K562 (cell line): Measurements from ENCODE around the gene FLAD1. TPM values are rescaled to one million over a fixed set of nuclear protein-coding genes. Genes with fewer than 3 reads are reported as not detected.

ENCODE experiments used
- HEY1 ChIP-seq: fragments of 250-450 bp; sonication (Bioruptor Pico); IDR thresholded peaks from 2 replicates; pipeline ENCODE4 v1.5.0; 2020; ENCODE audit warnings: mild to moderate bottlenecking, moderate library complexity, borderline replicate concordance
- HNRNPL ChIP-seq: fragments of 200-400 bp; formaldehyde crosslinking; IDR thresholded peaks from 2 replicates; pipeline ENCODE4 v1.6.1; 2017; ENCODE audit warnings: low read depth, mild to moderate bottlenecking, low read length
- MEF2D ChIP-seq: conservative IDR thresholded peaks from 2 replicates; pipeline ENCODE4 v1.6.1; 2016; ENCODE audit warnings: low read depth, missing genetic modification characterization, missing compliant biosample characterization
- NFIX ChIP-seq: fragments of 250-450 bp; sonication (Bioruptor Pico); IDR thresholded peaks from 2 replicates; pipeline ENCODE4 v1.4.0; 2020; ENCODE audit warnings: low read depth, mild to moderate bottlenecking, moderate library complexity
- NR3C1 ChIP-seq: sonication (generic); formaldehyde crosslinking; IDR thresholded peaks from 2 replicates; pipeline ENCODE4 v1.8.1; 2022; ENCODE audit warnings: missing genetic modification reagents
- PHB2 ChIP-seq: fragments of 450-650 bp; IDR thresholded peaks from 2 replicates; pipeline ENCODE4 v1.6.1; 2017; ENCODE audit warnings: low read depth
- ZKSCAN1 ChIP-seq: fragments of 150-350 bp; IDR thresholded peaks from 2 replicates; pipeline ENCODE4 v1.6.1; 2016; ENCODE audit warnings: low read depth, low read length
- ZNF174 ChIP-seq: fragments of 250-450 bp; sonication (Bioruptor Pico); IDR thresholded peaks from 2 replicates; pipeline ENCODE4 v1.4.0; 2020; ENCODE audit warnings: mild to moderate bottlenecking
- polyA plus RNA-seq, 8 experiments: library from polyadenylated mRNA; depleted of rRNA in 4 of 8; stranded (reverse) in 5 of 8; unstranded in 3 of 8; fragments of >200 nt; fragmentation: Nextera tagmentation in 2 of 8; fragmentation: Illumina TruSeq in 1 of 8; extraction: Ambion mirVana in 2 of 8; extraction: Trizol in 1 of 8; gene quantifications; 2 replicates each; pipeline versions ENCODE4 v1.2.1 to v1.2.3, GENCODE V29; 2011 to 2014; ENCODE audit warnings: inconsistent platforms in 1 of 8, missing spikeins in 1 of 8
- total RNA-seq, 7 experiments: library from RNA; depleted of rRNA in 6 of 7; stranded (reverse); fragments of >200 nt in 6 of 7; fragmentation: Illumina TruSeq in 2 of 7; extraction: Trizol in 2 of 7; gene quantifications; 2 replicates each; pipeline versions ENCODE4 v1.2.1 to v1.2.3, GENCODE V29; 2011 to 2021; ENCODE audit warnings: low replicate concordance in 1 of 7
- TF ChIP-seq, protein P1 (sequence below): fragments of 200-600 bp; sonication (generic); IDR thresholded peaks from one replicate; pipeline ENCODE4 v1.6.1; 2012; ENCODE audit warnings: mild to moderate bottlenecking, low read depth, low read length, inconsistent platforms
- TF ChIP-seq, protein P2 (sequence below): IDR thresholded peaks from 2 replicates; pipeline ENCODE4 v1.6.1; 2011; ENCODE audit not compliant: insufficient read length; ENCODE audit errors: extremely low read depth

Gene FLAD1
- total and polyA plus RNA-seq, 9 of the 15 experiments (the other 6 are each of a cell fraction or from before 2014, with no cell fraction given), result 24.9 to 85.8 (median 67.0) TPM

GRCh38 chr1:154999571-155000410 is 16.6 kb downstream of the FLAD1 start (continued):
- TF ChIP-seq, protein P1, sequence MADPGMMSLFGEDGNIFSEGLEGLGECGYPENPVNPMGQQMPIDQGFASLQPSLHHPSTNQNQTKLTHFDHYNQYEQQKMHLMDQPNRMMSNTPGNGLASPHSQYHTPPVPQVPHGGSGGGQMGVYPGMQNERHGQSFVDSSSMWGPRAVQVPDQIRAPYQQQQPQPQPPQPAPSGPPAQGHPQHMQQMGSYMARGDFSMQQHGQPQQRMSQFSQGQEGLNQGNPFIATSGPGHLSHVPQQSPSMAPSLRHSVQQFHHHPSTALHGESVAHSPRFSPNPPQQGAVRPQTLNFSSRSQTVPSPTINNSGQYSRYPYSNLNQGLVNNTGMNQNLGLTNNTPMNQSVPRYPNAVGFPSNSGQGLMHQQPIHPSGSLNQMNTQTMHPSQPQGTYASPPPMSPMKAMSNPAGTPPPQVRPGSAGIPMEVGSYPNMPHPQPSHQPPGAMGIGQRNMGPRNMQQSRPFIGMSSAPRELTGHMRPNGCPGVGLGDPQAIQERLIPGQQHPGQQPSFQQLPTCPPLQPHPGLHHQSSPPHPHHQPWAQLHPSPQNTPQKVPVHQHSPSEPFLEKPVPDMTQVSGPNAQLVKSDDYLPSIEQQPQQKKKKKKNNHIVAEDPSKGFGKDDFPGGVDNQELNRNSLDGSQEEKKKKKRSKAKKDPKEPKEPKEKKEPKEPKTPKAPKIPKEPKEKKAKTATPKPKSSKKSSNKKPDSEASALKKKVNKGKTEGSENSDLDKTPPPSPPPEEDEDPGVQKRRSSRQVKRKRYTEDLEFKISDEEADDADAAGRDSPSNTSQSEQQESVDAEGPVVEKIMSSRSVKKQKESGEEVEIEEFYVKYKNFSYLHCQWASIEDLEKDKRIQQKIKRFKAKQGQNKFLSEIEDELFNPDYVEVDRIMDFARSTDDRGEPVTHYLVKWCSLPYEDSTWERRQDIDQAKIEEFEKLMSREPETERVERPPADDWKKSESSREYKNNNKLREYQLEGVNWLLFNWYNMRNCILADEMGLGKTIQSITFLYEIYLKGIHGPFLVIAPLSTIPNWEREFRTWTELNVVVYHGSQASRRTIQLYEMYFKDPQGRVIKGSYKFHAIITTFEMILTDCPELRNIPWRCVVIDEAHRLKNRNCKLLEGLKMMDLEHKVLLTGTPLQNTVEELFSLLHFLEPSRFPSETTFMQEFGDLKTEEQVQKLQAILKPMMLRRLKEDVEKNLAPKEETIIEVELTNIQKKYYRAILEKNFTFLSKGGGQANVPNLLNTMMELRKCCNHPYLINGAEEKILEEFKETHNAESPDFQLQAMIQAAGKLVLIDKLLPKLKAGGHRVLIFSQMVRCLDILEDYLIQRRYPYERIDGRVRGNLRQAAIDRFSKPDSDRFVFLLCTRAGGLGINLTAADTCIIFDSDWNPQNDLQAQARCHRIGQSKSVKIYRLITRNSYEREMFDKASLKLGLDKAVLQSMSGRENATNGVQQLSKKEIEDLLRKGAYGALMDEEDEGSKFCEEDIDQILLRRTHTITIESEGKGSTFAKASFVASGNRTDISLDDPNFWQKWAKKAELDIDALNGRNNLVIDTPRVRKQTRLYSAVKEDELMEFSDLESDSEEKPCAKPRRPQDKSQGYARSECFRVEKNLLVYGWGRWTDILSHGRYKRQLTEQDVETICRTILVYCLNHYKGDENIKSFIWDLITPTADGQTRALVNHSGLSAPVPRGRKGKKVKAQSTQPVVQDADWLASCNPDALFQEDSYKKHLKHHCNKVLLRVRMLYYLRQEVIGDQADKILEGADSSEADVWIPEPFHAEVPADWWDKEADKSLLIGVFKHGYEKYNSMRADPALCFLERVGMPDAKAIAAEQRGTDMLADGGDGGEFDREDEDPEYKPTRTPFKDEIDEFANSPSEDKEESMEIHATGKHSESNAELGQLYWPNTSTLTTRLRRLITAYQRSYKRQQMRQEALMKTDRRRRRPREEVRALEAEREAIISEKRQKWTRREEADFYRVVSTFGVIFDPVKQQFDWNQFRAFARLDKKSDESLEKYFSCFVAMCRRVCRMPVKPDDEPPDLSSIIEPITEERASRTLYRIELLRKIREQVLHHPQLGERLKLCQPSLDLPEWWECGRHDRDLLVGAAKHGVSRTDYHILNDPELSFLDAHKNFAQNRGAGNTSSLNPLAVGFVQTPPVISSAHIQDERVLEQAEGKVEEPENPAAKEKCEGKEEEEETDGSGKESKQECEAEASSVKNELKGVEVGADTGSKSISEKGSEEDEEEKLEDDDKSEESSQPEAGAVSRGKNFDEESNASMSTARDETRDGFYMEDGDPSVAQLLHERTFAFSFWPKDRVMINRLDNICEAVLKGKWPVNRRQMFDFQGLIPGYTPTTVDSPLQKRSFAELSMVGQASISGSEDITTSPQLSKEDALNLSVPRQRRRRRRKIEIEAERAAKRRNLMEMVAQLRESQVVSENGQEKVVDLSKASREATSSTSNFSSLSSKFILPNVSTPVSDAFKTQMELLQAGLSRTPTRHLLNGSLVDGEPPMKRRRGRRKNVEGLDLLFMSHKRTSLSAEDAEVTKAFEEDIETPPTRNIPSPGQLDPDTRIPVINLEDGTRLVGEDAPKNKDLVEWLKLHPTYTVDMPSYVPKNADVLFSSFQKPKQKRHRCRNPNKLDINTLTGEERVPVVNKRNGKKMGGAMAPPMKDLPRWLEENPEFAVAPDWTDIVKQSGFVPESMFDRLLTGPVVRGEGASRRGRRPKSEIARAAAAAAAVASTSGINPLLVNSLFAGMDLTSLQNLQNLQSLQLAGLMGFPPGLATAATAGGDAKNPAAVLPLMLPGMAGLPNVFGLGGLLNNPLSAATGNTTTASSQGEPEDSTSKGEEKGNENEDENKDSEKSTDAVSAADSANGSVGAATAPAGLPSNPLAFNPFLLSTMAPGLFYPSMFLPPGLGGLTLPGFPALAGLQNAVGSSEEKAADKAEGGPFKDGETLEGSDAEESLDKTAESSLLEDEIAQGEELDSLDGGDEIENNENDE, result no peak
- no peak for TF ChIP-seq NR3C1
- TF ChIP-seq, protein P2, sequence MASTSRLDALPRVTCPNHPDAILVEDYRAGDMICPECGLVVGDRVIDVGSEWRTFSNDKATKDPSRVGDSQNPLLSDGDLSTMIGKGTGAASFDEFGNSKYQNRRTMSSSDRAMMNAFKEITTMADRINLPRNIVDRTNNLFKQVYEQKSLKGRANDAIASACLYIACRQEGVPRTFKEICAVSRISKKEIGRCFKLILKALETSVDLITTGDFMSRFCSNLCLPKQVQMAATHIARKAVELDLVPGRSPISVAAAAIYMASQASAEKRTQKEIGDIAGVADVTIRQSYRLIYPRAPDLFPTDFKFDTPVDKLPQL, result no peak
- no peak for TF ChIP-seq PHB2
- TF ChIP-seq HEY1 (CRISPR knock-in tag), result no peak
- no peak for TF ChIP-seq MEF2D
- TF ChIP-seq HNRNPL, result no peak
- no peak for TF ChIP-seq ZNF174
- TF ChIP-seq ZKSCAN1, result no peak
- no peak for TF ChIP-seq NFIX (CRISPR knock-in tag)
